Measurements from ENCODE around the gene TUBGCP2. TPM values are rescaled to one million over a fixed set of nuclear protein-coding genes. Genes with fewer than 3 reads are reported as not detected.

The TUBGCP2 gene
- total and polyA plus RNA-seq, 2 of the 13 experiments (the other 11 are each of a cell fraction or from before 2014, with no cell fraction given) = 21.3 to 34.5 TPM

GRCh38 chr10:133347710-133348517 is 39.2 kb upstream of the TUBGCP2 start (continued):
- TF ChIP-seq SKI (IDR thresholded peaks at IDR 0.05; ENCODE audit: partially characterized antibody) (peak; percentile 23), FOXA1 (IDR thresholded peaks at IDR 0.05) (no peak), FOXA1 (CRISPR knock-in tag; IDR thresholded peaks at IDR 0.05) (no peak), KLF15 (CRISPR knock-in tag; IDR thresholded peaks at IDR 0.05; ENCODE audit: borderline replicate concordance) (no peak), ZBTB40 (IDR thresholded peaks at IDR 0.05) (no peak), ZBTB40 (CRISPR knock-in tag; IDR thresholded peaks at IDR 0.05) (peak; percentile 44; the same call in 1 of the 2 replicates), TAF1 (CRISPR knock-in tag; IDR thresholded peaks at IDR 0.05) (no peak), CC2D1A (CRISPR knock-in tag; IDR thresholded peaks at IDR 0.05) (no peak), ATF7 (IDR thresholded peaks at IDR 0.05) (no peak), ATF7 (CRISPR knock-in tag; IDR thresholded peaks at IDR 0.05) (no peak), ZBTB14 (CRISPR knock-in tag; IDR thresholded peaks at IDR 0.05) (no peak), ZNF616 (CRISPR knock-in tag; IDR thresholded peaks at IDR 0.05; ENCODE audit: low read depth) (no peak), KAT7 (CRISPR knock-in tag; IDR thresholded peaks at IDR 0.05; ENCODE audit: borderline replicate concordance) (no peak), PBX3 (CRISPR knock-in tag; IDR thresholded peaks at IDR 0.05; ENCODE audit: borderline replicate concordance) (no peak), ZBTB7B (CRISPR knock-in tag; IDR thresholded peaks at IDR 0.05) (peak; percentile 91), FLYWCH1 (CRISPR knock-in tag; IDR thresholded peaks at IDR 0.05) (no peak)
- TF ChIP-seq, protein P1, sequence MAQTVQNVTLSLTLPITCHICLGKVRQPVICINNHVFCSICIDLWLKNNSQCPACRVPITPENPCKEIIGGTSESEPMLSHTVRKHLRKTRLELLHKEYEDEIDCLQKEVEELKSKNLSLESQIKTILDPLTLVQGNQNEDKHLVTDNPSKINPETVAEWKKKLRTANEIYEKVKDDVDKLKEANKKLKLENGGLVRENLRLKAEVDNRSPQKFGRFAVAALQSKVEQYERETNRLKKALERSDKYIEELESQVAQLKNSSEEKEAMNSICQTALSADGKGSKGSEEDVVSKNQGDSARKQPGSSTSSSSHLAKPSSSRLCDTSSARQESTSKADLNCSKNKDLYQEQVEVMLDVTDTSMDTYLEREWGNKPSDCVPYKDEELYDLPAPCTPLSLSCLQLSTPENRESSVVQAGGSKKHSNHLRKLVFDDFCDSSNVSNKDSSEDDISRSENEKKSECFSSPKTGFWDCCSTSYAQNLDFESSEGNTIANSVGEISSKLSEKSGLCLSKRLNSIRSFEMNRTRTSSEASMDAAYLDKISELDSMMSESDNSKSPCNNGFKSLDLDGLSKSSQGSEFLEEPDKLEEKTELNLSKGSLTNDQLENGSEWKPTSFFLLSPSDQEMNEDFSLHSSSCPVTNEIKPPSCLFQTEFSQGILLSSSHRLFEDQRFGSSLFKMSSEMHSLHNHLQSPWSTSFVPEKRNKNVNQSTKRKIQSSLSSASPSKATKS (CRISPR knock-in tag; IDR thresholded peaks at IDR 0.05) = no peak
